ENCODE data around the gene SYNRG. TPM values are rescaled to one million over a fixed set of nuclear protein-coding genes. Genes with fewer than 3 reads are reported as not detected.

The SYNRG gene
- total and polyA plus RNA-seq, 2 donors (not counting 1 experiment from before 2014, with no cell fraction given): 20.4 to 21.5 TPM

GRCh38 chr17:37605081-37605480, 4.1 kb downstream of the SYNRG start:
- no peak overlapping the region for H3K4me3 ChIP-seq (replicated peaks in 1 of 4; ENCODE audit: control extremely low read depth in 1 of 4, insufficient read depth in 1 of 4, low read depth in 3 of 4, low read length in 4 of 4)
- no peaks in the 10 kb centered on the region for H3K9me3 ChIP-seq (ENCODE audit: control insufficient read depth, insufficient read depth, low read depth, low read length)
- peak in 1 of 2 donors; percentile 8 for DNase-seq (ENCODE audit: low read depth in 2 of 2)
- H4K20me1 ChIP-seq (ENCODE audit: control insufficient read depth, extremely low read depth, insufficient read depth, low read length): no peaks in the 10 kb centered on the region
- peaks cover 56% of the 10 kb centered on the region for H3K79me2 ChIP-seq (ENCODE audit: control insufficient read depth, insufficient read depth, low read length)
- no peak overlapping the region for H3K4me2 ChIP-seq (ENCODE audit: extremely low read depth, insufficient read depth, low read length)
- peaks cover 3% of the 10 kb centered on the region for H3K4me1 ChIP-seq (ENCODE audit: control insufficient read depth, extremely low read depth, insufficient read depth, low read length)
- no peak overlapping the region for H3K9ac ChIP-seq (ENCODE audit: insufficient read depth, low read length)
- H3K27ac ChIP-seq (ENCODE audit: insufficient read depth, low read length): no peak overlapping the region
- TF ChIP-seq CTCF (conservative IDR thresholded peaks at IDR 0.05 in 1 of 2, IDR thresholded peaks at IDR 0.05 in 1 of 2; ENCODE audit: low read depth in 1 of 2, low read length in 2 of 2) (no peak), EZH2 (IDR thresholded peaks at IDR 0.05; ENCODE audit: low read length, missing control alignments) (no peak)
- H2AFZ ChIP-seq (ENCODE audit: low read length): no peak overlapping the region
- H3K36me3 ChIP-seq (ENCODE audit: control insufficient read depth, insufficient read depth, low read length): no peaks in the 10 kb centered on the region
- no peaks in the 10 kb centered on the region for H3K27me3 ChIP-seq (ENCODE audit: control insufficient read depth, insufficient read depth, low read length)

- TF ChIP-seq EZH2 (IDR thresholded peaks at IDR 0.05; ENCODE audit: low read length, missing control alignments): no peak
- no peak for TF ChIP-seq CTCF (conservative IDR thresholded peaks at IDR 0.05 in 1 of 2, IDR thresholded peaks at IDR 0.05 in 1 of 2; ENCODE audit: low read depth in 1 of 2, low read length in 2 of 2)
These were observed 4.7 kb downstream of the SYNRG start for GRCh38 chr17:37604556-37604955.

GRCh38 chr17:37598145-37598544, 11.1 kb downstream of the SYNRG start:
- TF ChIP-seq CTCF (conservative IDR thresholded peaks at IDR 0.05 in 1 of 2, IDR thresholded peaks at IDR 0.05 in 1 of 2; ENCODE audit: low read depth in 1 of 2, low read length in 2 of 2): no peak
- no peak for TF ChIP-seq EZH2 (IDR thresholded peaks at IDR 0.05; ENCODE audit: low read length, missing control alignments)
- DNase-seq (ENCODE audit: low read depth in 2 of 2): no peak
- peaks cover 2% of the 10 kb centered on the region for H3K36me3 ChIP-seq (ENCODE audit: control insufficient read depth, insufficient read depth, low read length)

More at GRCh38 chr17:37604556-37604955, 4.7 kb downstream of the SYNRG start:
- Histone ChIP-seq H3K9ac (ENCODE audit: insufficient read depth, low read length) (no peak overlapping the region), H3K4me2 (ENCODE audit: extremely low read depth, insufficient read depth, low read length) (no peak overlapping the region), H3K4me3 (replicated peaks in 1 of 4; ENCODE audit: control extremely low read depth in 1 of 4, insufficient read depth in 1 of 4, low read depth in 3 of 4, low read length in 4 of 4) (no peak overlapping the region), H3K9me3 (ENCODE audit: control insufficient read depth, insufficient read depth, low read depth, low read length) (no peaks in the 10 kb centered on the region), H3K27me3 (ENCODE audit: control insufficient read depth, insufficient read depth, low read length) (no peaks in the 10 kb centered on the region), H3K79me2 (ENCODE audit: control insufficient read depth, insufficient read depth, low read length) (peaks cover 56% of the 10 kb centered on the region), H4K20me1 (ENCODE audit: control insufficient read depth, extremely low read depth, insufficient read depth, low read length) (no peaks in the 10 kb centered on the region), H2AFZ (ENCODE audit: low read length) (no peak overlapping the region), H3K27ac (ENCODE audit: insufficient read depth, low read length) (no peak overlapping the region), H3K36me3 (ENCODE audit: control insufficient read depth, insufficient read depth, low read length) (no peaks in the 10 kb centered on the region), H3K4me1 (ENCODE audit: control insufficient read depth, extremely low read depth, insufficient read depth, low read length) (peaks cover 3% of the 10 kb centered on the region)
- DNase-seq (ENCODE audit: low read depth in 2 of 2): no peak

More at GRCh38 chr17:37598145-37598544, 11.1 kb downstream of the SYNRG start:
- Histone ChIP-seq H3K79me2 (ENCODE audit: control insufficient read depth, insufficient read depth, low read length) (peaks cover 9% of the 10 kb centered on the region), H3K27ac (ENCODE audit: insufficient read depth, low read length) (no peak overlapping the region), H3K9me3 (ENCODE audit: control insufficient read depth, insufficient read depth, low read depth, low read length) (no peaks in the 10 kb centered on the region), H4K20me1 (ENCODE audit: control insufficient read depth, extremely low read depth, insufficient read depth, low read length) (no peaks in the 10 kb centered on the region), H2AFZ (ENCODE audit: low read length) (no peak overlapping the region), H3K4me1 (ENCODE audit: control insufficient read depth, extremely low read depth, insufficient read depth, low read length) (no peaks in the 10 kb centered on the region), H3K4me3 (replicated peaks in 1 of 4; ENCODE audit: control extremely low read depth in 1 of 4, insufficient read depth in 1 of 4, low read depth in 3 of 4, low read length in 4 of 4) (no peak overlapping the region), H3K9ac (ENCODE audit: insufficient read depth, low read length) (no peak overlapping the region), H3K27me3 (ENCODE audit: control insufficient read depth, insufficient read depth, low read length) (no peaks in the 10 kb centered on the region), H3K4me2 (ENCODE audit: extremely low read depth, insufficient read depth, low read length) (no peak overlapping the region)

Measured in fibroblast of lung (primary cell).